Spleen (tissue), 11 donors: ENCODE results near the gene TSPAN17. TPM values are rescaled to one million over a fixed set of nuclear protein-coding genes. Genes with fewer than 3 reads are reported as not detected.
A peak's percentile ranks its signal among the peaks of the same experiment; 100 is the strongest.

ENCODE experiments used
- DNase-seq: peaks from one replicate; pipeline ENCODE4 v3.0.0-alpha.2; 2020
- H3K27ac ChIP-seq, 8 donors: fragments of 200-600 bp; sonication (generic) in 7 of 8; 1 replicate in 4 of 8; 2 replicates in 4 of 8; pipeline versions ENCODE4 v1.5.0 to v1.8.0; 2016 to 2021; ENCODE audit warnings: inconsistent platforms in 4 of 8, mild to moderate bottlenecking in 4 of 8, moderate library complexity in 1 of 8
- H3K27me3 ChIP-seq, 7 donors: fragments of 200-600 bp; sonication (generic) in 6 of 7; replicated peaks in 1 of 7; 1 replicate in 4 of 7; 2 replicates in 3 of 7; pipeline versions ENCODE4 v1.5.0 to v1.8.0; 2016 to 2021; ENCODE audit warnings: inconsistent platforms in 3 of 7, mild to moderate bottlenecking in 1 of 7
- H3K36me3 ChIP-seq, 6 donors: fragments of 200-600 bp; sonication (generic) in 5 of 6; 1 replicate in 4 of 6; 2 replicates in 2 of 6; pipeline versions ENCODE4 v1.5.0 to v1.8.0; 2016 to 2021; ENCODE audit warnings: inconsistent platforms in 2 of 6
- H3K4me1 ChIP-seq, 6 donors: fragments of 200-600 bp; sonication (generic) in 5 of 6; 1 replicate in 3 of 6; 2 replicates in 3 of 6; pipeline versions ENCODE4 v1.5.0 to v1.8.0; 2016 to 2021; ENCODE audit warnings: inconsistent platforms in 3 of 6
- H3K4me3 ChIP-seq, 8 donors: fragments of 200-600 bp; sonication (generic) in 7 of 8; 1 replicate in 4 of 8; 2 replicates in 4 of 8; pipeline versions ENCODE4 v1.5.0 to v1.8.0; 2016 to 2021; ENCODE audit warnings: inconsistent platforms in 4 of 8, mild to moderate bottlenecking in 4 of 8, moderate library complexity in 2 of 8
- H3K9me3 ChIP-seq, 8 donors: fragments of 200-600 bp; sonication (generic) in 7 of 8; 1 replicate in 4 of 8; 2 replicates in 4 of 8; pipeline versions ENCODE4 v1.5.0 to v1.8.0; 2016 to 2021; ENCODE audit warnings: inconsistent platforms in 4 of 8
- POLR2A ChIP-seq, 3 donors: fragments of 450-650 bp; IDR thresholded peaks; one replicate each; pipeline ENCODE4 v1.5.1; 2017; ENCODE audit warnings: antibody characterized with exemption in 3 of 3, mild to moderate bottlenecking in 1 of 3
- POLR2AphosphoS5 ChIP-seq, 3 donors: sonication (generic); formaldehyde crosslinking; IDR thresholded peaks; one replicate each; pipeline ENCODE4 v1.5.1; 2017; ENCODE audit warnings: antibody characterized with exemption in 3 of 3
- WGBS, 5 donors: extraction: QIAGEN DNeasy Blood & Tissue Kit in 3 of 5; methylation state at CpG; one replicate each; pipeline versions ENCODE4 v1.1.5 to v1.1.7; 2013 to 2018; 5-methylcytosine and 5-hydroxymethylcytosine counted together
- intact Hi-C: fragments of 100-400 bp; cut with DNase I; formaldehyde crosslinking; loops from one replicate; pipeline ENCODE4 v1.15.0; 2023; ENCODE audit warnings: low total_unique reads
- polyA plus RNA-seq, 3 donors: library from polyadenylated mRNA; stranded (reverse); fragments of 200-250 nt; gene quantifications; one replicate each; pipeline ENCODE4 v1.2.1, GENCODE V29; 2013
- total RNA-seq, 7 donors: library from RNA; depleted of rRNA in 3 of 7; stranded (reverse); fragments of >200 nt in 3 of 7; fragmentation: NEBNext Ultra II Directional in 4 of 7; extraction: Animal tissue kit (Norgen Biotek cat#: 25700) in 4 of 7; gene quantifications; one replicate each; pipeline versions ENCODE4 v1.1.0 to v1.2.1, GENCODE V29; 2016 to 2021
- TF ChIP-seq, protein P1 (sequence below), 11 experiments: fragments of 200-600 bp in 7 of 11; fragments of 450-650 bp in 4 of 11; sonication (generic) in 4 of 11; IDR thresholded peaks in 8 of 11; conservative IDR thresholded peaks in 3 of 11; 1 replicate in 7 of 11; 2 replicates in 4 of 11; pipeline versions ENCODE4 v1.4.0 to v1.8.0; 2016 to 2021; ENCODE audit warnings: antibody characterized with exemption in 11 of 11, inconsistent platforms in 4 of 11, mild to moderate bottlenecking in 1 of 11
- donor health status: healthy with polysubstance abuse.
- donor health status: DM: no; HTN: no; CAD: no; lungs with moderate emphysema.
- donor health status: DM: no; HTN: no; CAD: no.
- donor health status: Bipolar disorder and iron deficiency.
- donor health status: healthy.
- donor health status: DM: no; HTN: no; CAD: no.
- donor health status: DM: yes; HTN: yes; CAD: no.

Gene TSPAN17
- total and polyA plus RNA-seq, 10 donors, result 15.3 to 36.4 (median 23.4) TPM

DNA sequence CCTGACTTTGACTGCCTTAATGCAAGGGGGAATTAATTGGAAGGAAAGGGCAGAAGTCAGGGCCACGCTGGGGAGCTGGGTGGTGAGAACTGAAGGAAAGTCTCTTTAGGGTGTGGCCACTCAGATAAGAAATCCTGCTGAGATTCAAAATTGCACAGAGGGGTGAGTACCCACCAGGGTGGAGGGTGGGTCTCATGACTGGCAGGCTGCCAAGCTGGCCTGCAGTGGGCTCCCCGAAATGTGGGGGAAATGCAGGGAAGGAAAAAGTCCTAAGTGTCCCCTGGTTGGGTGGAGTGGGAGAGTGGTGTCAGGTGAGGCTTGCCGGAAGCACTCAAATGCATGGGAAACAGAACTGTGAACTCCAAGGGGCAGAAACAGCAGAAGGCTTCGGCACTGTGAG is 24.1 kb downstream of the TSPAN17 start:
- intact Hi-C loops, result no loop called here
- Histone ChIP-seq H3K36me3 (no peaks in the 10 kb centered on the region), H3K9me3 (no peaks in the 10 kb centered on the region), H3K4me1 (peaks cover 0 to 7% (median 0%) of the 10 kb centered on the region in 6 donors), H3K27me3 (peaks cover 0 to 75% (median 7%) of the 10 kb centered on the region in 7 donors), H3K4me3 (no peak overlapping the region), H3K27ac (no peak overlapping the region)
- TF ChIP-seq POLR2A (IDR thresholded peaks at IDR 0.05) (no peak), POLR2AphosphoS5 (IDR thresholded peaks at IDR 0.05) (no peak)
- TF ChIP-seq, protein P1, sequence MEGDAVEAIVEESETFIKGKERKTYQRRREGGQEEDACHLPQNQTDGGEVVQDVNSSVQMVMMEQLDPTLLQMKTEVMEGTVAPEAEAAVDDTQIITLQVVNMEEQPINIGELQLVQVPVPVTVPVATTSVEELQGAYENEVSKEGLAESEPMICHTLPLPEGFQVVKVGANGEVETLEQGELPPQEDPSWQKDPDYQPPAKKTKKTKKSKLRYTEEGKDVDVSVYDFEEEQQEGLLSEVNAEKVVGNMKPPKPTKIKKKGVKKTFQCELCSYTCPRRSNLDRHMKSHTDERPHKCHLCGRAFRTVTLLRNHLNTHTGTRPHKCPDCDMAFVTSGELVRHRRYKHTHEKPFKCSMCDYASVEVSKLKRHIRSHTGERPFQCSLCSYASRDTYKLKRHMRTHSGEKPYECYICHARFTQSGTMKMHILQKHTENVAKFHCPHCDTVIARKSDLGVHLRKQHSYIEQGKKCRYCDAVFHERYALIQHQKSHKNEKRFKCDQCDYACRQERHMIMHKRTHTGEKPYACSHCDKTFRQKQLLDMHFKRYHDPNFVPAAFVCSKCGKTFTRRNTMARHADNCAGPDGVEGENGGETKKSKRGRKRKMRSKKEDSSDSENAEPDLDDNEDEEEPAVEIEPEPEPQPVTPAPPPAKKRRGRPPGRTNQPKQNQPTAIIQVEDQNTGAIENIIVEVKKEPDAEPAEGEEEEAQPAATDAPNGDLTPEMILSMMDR (IDR thresholded peaks at IDR 0.05 in 8 of 11, conservative IDR thresholded peaks at IDR 0.05 in 3 of 11), result no peak
- WGBS, 5 donors, result 62 to 88% (median 68%) methylated on average over 4 of the region's 4 CpGs
- no peak for DNase-seq

GRCh38 chr5:176671890-176672747 is 24.8 kb downstream of the TSPAN17 start:
- no peak for DNase-seq
- H3K9me3 ChIP-seq, result no peaks in the 10 kb centered on the region
- no peaks in the 10 kb centered on the region for H3K36me3 ChIP-seq
- 55 to 65% (median 59%) methylated on average over 15 to 18 of the region's 18 CpGs for WGBS, 5 donors
- H3K4me3 ChIP-seq, result no peak overlapping the region
- peaks cover 0 to 10% (median 0%) of the 10 kb centered on the region in 6 donors for H3K4me1 ChIP-seq
- intact Hi-C loops, result no loop called here
- no peak overlapping the region for H3K27ac ChIP-seq
- peaks cover 0 to 80% (median 7%) of the 10 kb centered on the region in 7 donors for H3K27me3 ChIP-seq
- TF ChIP-seq, protein P1 (IDR thresholded peaks at IDR 0.05 in 8 of 11, conservative IDR thresholded peaks at IDR 0.05 in 3 of 11), result no peak

DNA sequence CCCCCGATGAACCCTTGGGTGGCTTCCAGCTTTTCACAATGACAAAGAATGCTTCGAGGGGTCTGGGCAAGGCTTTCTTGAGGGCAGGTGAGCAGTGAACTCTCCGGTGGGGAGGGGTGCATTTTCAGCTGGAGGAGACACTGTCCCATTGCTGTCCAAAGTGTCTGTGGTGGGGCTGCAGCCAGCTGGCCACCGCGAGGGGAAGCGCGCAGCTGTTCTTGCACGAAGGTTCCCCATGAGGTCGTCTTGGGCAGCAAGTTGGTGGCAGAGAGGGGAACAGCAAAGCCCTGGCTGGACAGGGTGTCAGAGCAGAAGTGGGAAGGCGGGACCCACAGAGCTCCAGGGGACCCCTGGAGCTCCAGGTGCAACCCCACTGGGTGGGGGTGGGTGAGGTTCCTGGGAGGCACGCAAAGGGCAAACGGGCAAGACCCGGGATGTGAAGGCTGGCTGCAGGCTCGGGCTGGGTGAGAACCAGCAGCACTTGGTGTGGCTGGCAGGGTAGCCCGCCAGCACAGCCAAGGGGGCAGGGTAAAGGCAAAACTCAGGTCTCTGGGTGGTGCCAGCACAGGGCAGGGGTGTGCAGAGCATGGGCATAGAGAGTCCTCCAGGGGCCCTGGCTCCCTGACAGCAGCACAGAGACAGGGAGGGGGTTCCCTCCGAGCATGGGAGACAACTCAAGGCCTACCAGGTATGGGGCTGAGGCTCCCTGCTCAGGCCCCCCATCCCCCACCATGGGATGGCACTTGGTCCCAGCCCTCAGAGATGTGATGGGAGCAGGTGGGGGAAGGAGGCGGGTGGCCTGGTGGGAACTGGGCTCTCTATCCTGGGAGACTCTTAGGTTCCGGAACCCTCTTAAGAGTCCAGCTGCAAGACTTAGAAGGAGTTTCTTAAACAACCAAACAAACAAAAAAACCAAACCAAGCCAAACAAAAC is 26.6 kb downstream of the TSPAN17 start:
- no peaks in the 10 kb centered on the region for H3K9me3 ChIP-seq
- peak; percentile 59 for DNase-seq

More for the DNA sequence above, 26.6 kb downstream of the TSPAN17 start:
- peaks cover 0 to 85% (median 15%) of the 10 kb centered on the region in 7 donors for H3K27me3 ChIP-seq
- H3K27ac ChIP-seq, result no peak overlapping the region
- H3K36me3 ChIP-seq, result no peaks in the 10 kb centered on the region
- TF ChIP-seq POLR2A (IDR thresholded peaks at IDR 0.05) (no peak), POLR2AphosphoS5 (IDR thresholded peaks at IDR 0.05) (no peak)
- TF ChIP-seq, protein P1 (IDR thresholded peaks at IDR 0.05 in 8 of 11, conservative IDR thresholded peaks at IDR 0.05 in 3 of 11), result no peak
- peaks cover 0 to 10% (median 0%) of the 10 kb centered on the region in 6 donors for H3K4me1 ChIP-seq
- no peak overlapping the region for H3K4me3 ChIP-seq
- intact Hi-C loops, result no loop called here
- 80 to 87% (median 84%) methylated on average over 17 to 18 of the region's 18 CpGs for WGBS, 5 donors
